Astrocyte of the spinal cord (primary cell): ENCODE results near the gene HSPA1B.

ENCODE experiments used
- DNase-seq: peaks from one replicate; pipeline ENCODE4 v3.0.0; 2011; ENCODE audit warnings: low read depth, low spot score
- H3K4me3 ChIP-seq: 2 replicates; pipeline ENCODE4 v1.5.1; 2011; ENCODE audit warnings: low read depth, mild to moderate bottlenecking, low read length, moderate library complexity
- CTCF ChIP-seq: IDR thresholded peaks from 2 replicates; pipeline ENCODE4 v1.5.1; 2012; ENCODE audit warnings: low read depth, mild to moderate bottlenecking, low read length, inconsistent platforms
- in situ Hi-C: cut with HindIII; loops from 2 replicates; pipeline ENCODE4 v1.10.0; 2017; ENCODE audit warnings: low sequenced_read_pairs

Gene HSPA1B

GRCh38 chr6:31874836-31875572 is 47.5 kb downstream of the HSPA1B start:
- no peak for TF ChIP-seq CTCF
- H3K4me3 ChIP-seq, result no peak overlapping the region
- in situ Hi-C loops, result no loop called here
- DNase-seq, result no peak

GRCh38 chr6:31875877-31876276 is 48.3 kb downstream of the HSPA1B start:
- no peak for TF ChIP-seq CTCF
- no peak overlapping the region for H3K4me3 ChIP-seq
- DNase-seq, result no peak
- in situ Hi-C loops, result no loop called here

- DNase-seq, result no peak
- in situ Hi-C loops, result no loop called here
Measured at GRCh38 chr6:31876357-31876756, 48.8 kb downstream of the HSPA1B start.

GRCh38 chr6:31877125-31877650 is 49.6 kb downstream of the HSPA1B start:
- in situ Hi-C loops, result no loop called here
- DNase-seq, result no peak
- no peak for TF ChIP-seq CTCF
- no peak overlapping the region for H3K4me3 ChIP-seq

More at GRCh38 chr6:31876357-31876756, 48.8 kb downstream of the HSPA1B start:
- no peak for TF ChIP-seq CTCF
- no peak overlapping the region for H3K4me3 ChIP-seq

GRCh38 chr6:31877651-31878161 is 50.2 kb downstream of the HSPA1B start:
- in situ Hi-C loops, result no loop called here
- no peak for DNase-seq
- no peak for TF ChIP-seq CTCF
- no peak overlapping the region for H3K4me3 ChIP-seq

- H3K4me3 ChIP-seq, result no peak overlapping the region
- DNase-seq, result no peak
- TF ChIP-seq CTCF, result no peak
- in situ Hi-C loops, result no loop called here
Measured at GRCh38 chr6:31878222-31878621, 50.7 kb downstream of the HSPA1B start.
